H1 (cell line): ENCODE data around the gene LARP1. TPM values are rescaled to one million over a fixed set of nuclear protein-coding genes. Genes with fewer than 3 reads are reported as not detected.
"Not testable (repeated sequence)": the region's sequence is repeated elsewhere in the genome, so short reads cannot be mapped to it uniquely, and the experiment has no call there.

Source experiments
- CTCF ChIA-PET: fragments of 300-600 bp; sonication (Branson Sonifier 250); formaldehyde crosslinking; loops from one replicate; lab custom pipeline; 2021; ENCODE audit not compliant: partially characterized antibody; lab: Charles Lee
- POLR2A ChIA-PET: fragments of 300-600 bp; sonication (Branson Sonifier 250); formaldehyde crosslinking; loops from one replicate; lab custom pipeline; 2021; ENCODE audit warnings: inconsistent platforms; ENCODE audit not compliant: partially characterized antibody; lab: Charles Lee
- DNase-seq, 2 experiments: peaks; one replicate each; pipeline versions ENCODE4 v3.0.0 to v3.0.0-alpha.2; 2010 to 2022; ENCODE audit warnings: low spot score in 2 of 2, low read depth in 1 of 2, mixed read lengths in 1 of 2
- FAIRE-seq: peaks from 2 replicates; lab custom pipeline; 2011; peaks lifted over from hg19 to GRCh38; lab: Jason Lieb, UNC
- H2AFZ ChIP-seq: 2 replicates; pipeline ENCODE4 v1.8.1; 2012; ENCODE audit warnings: low read length, inconsistent platforms
- H2AK5ac ChIP-seq: 2 replicates; pipeline ENCODE4 v1.6.1; 2013; ENCODE audit warnings: low read depth, low read length
- H2BK120ac ChIP-seq: replicated peaks from 2 replicates; pipeline ENCODE3; 2013; ENCODE audit warnings: low read depth, low read length, inconsistent platforms
- H2BK12ac ChIP-seq: 2 replicates; pipeline ENCODE4 v1.6.1; 2013; ENCODE audit warnings: low read depth, low read length
- H2BK15ac ChIP-seq: 2 replicates; pipeline ENCODE4 v1.6.1; 2013; ENCODE audit warnings: low read length
- H2BK20ac ChIP-seq: 2 replicates; pipeline ENCODE4 v1.6.1; 2013; ENCODE audit warnings: low read length
- H2BK5ac ChIP-seq: 2 replicates; pipeline ENCODE4 v1.6.1; 2013; ENCODE audit warnings: low read depth, low read length
- H3K14ac ChIP-seq: 2 replicates; pipeline ENCODE4 v1.6.1; 2013; ENCODE audit warnings: inconsistent platforms; ENCODE audit not compliant: insufficient read length
- H3K18ac ChIP-seq: 2 replicates; pipeline ENCODE4 v1.6.1; 2013; ENCODE audit warnings: low read length; ENCODE audit errors: extremely low read depth
- H3K23ac ChIP-seq: 2 replicates; pipeline ENCODE4 v1.6.1; 2013; ENCODE audit warnings: inconsistent platforms; ENCODE audit not compliant: insufficient read length
- H3K23me2 ChIP-seq: 2 replicates; pipeline ENCODE4 v1.6.1; 2013; ENCODE audit warnings: low read depth, low read length
- H3K27ac ChIP-seq: 2 replicates; pipeline ENCODE4 v1.6.1; 2011; ENCODE audit warnings: low read depth, low read length, inconsistent platforms
- H3K27me3 ChIP-seq, 4 experiments: replicated peaks in 1 of 4; 1 replicate in 1 of 4; 2 replicates in 3 of 4; pipeline versions ENCODE4 v1.6.1 to v1.8.1; 2011 to 2013; ENCODE audit warnings: low read length in 3 of 4, mild to moderate bottlenecking in 3 of 4, inconsistent platforms in 2 of 4, mixed read lengths in 2 of 4, moderate library complexity in 1 of 4; ENCODE audit not compliant: control insufficient read depth in 3 of 4, insufficient read depth in 3 of 4; ENCODE audit errors: extremely low read depth in 1 of 4
- H3K36me3 ChIP-seq, 4 experiments: 2 replicates each; pipeline versions ENCODE4 v1.6.1 to v1.8.1; 2011 to 2013; ENCODE audit warnings: mild to moderate bottlenecking in 4 of 4, low read length in 3 of 4, moderate library complexity in 2 of 4, control low read depth in 1 of 4, inconsistent platforms in 1 of 4; ENCODE audit not compliant: insufficient read depth in 4 of 4, control insufficient read depth in 2 of 4
- H3K4ac ChIP-seq: replicated peaks from 2 replicates; pipeline ENCODE3; 2013; ENCODE audit warnings: low read length, low read depth, mixed read lengths, inconsistent platforms; ENCODE audit not compliant: insufficient read length
- H3K4me1 ChIP-seq, 4 experiments: replicated peaks in 1 of 4; 1 replicate in 1 of 4; 2 replicates in 3 of 4; pipeline versions ENCODE4 v1.6.1 to v1.8.1; 2011 to 2013; ENCODE audit warnings: low read length in 3 of 4, inconsistent platforms in 2 of 4, mixed read lengths in 1 of 4; ENCODE audit not compliant: insufficient read depth in 4 of 4, control insufficient read depth in 3 of 4
- H3K4me2 ChIP-seq, 2 experiments: 2 replicates each; pipeline versions ENCODE4 v1.6.1 to v1.8.1; 2011 to 2013; ENCODE audit warnings: low read depth in 2 of 2, low read length in 2 of 2, control low read depth in 1 of 2, inconsistent platforms in 1 of 2, mild to moderate bottlenecking in 1 of 2; ENCODE audit not compliant: insufficient read depth in 1 of 2
- H3K4me3 ChIP-seq, 4 experiments: fragments of 200-600, 300-600 bp in 1 of 4; sonication (generic), shearing (Covaris generic), sonication (Bioruptor Twin) in 1 of 4; 2 replicates each; pipeline versions ENCODE4 v1.5.1 to v1.8.1; 2011 to 2016; ENCODE audit warnings: low read length in 4 of 4, low read depth in 3 of 4, control low read depth in 2 of 4, inconsistent platforms in 2 of 4, mild to moderate bottlenecking in 2 of 4, mixed read lengths in 1 of 4, moderate library complexity in 1 of 4; ENCODE audit not compliant: insufficient read depth in 2 of 4; ENCODE audit errors: extremely low read depth in 1 of 4
- H3K56ac ChIP-seq: replicated peaks from 2 replicates; pipeline ENCODE3; 2013; ENCODE audit warnings: low read depth, mild to moderate bottlenecking, mixed read lengths, low read length, inconsistent platforms; ENCODE audit not compliant: insufficient read length
- H3K79me1 ChIP-seq: 2 replicates; pipeline ENCODE4 v1.6.1; 2013; ENCODE audit warnings: low read depth, low read length, control low read depth
- H3K79me2 ChIP-seq, 2 experiments: 2 replicates each; pipeline versions ENCODE4 v1.6.1 to v1.8.1; 2012 to 2013; ENCODE audit warnings: low read length in 2 of 2, mild to moderate bottlenecking in 2 of 2, inconsistent platforms in 1 of 2; ENCODE audit not compliant: insufficient read depth in 2 of 2, control insufficient read depth in 1 of 2
- H3K9ac ChIP-seq, 4 experiments: replicated peaks in 1 of 4; 1 replicate in 1 of 4; 2 replicates in 3 of 4; pipeline versions ENCODE4 v1.6.1 to v1.8.1; 2011 to 2013; ENCODE audit warnings: low read depth in 3 of 4, low read length in 3 of 4, control low read depth in 2 of 4, mild to moderate bottlenecking in 2 of 4, moderate library complexity in 2 of 4, inconsistent platforms in 1 of 4; ENCODE audit errors: extremely low read depth in 1 of 4
- H3K9me3 ChIP-seq, 2 experiments: 2 replicates each; pipeline versions ENCODE4 v1.6.1 to v1.8.1; 2012 to 2013; ENCODE audit warnings: mild to moderate bottlenecking in 2 of 2, moderate library complexity in 2 of 2, control low read depth in 1 of 2, inconsistent platforms in 1 of 2, low read depth in 1 of 2, low read length in 1 of 2, mixed read lengths in 1 of 2; ENCODE audit not compliant: insufficient read depth in 2 of 2
- H4K20me1 ChIP-seq, 2 experiments: replicated peaks in 1 of 2; 2 replicates each; pipeline versions ENCODE3 to v1.8.1; 2011 to 2013; ENCODE audit warnings: inconsistent platforms in 2 of 2, low read length in 2 of 2, mild to moderate bottlenecking in 1 of 2; ENCODE audit not compliant: insufficient read depth in 2 of 2, control insufficient read depth in 1 of 2
- H4K5ac ChIP-seq: 2 replicates; pipeline ENCODE4 v1.6.1; 2013; ENCODE audit warnings: low read length, low read depth, mixed read lengths, inconsistent platforms; ENCODE audit not compliant: insufficient read length
- H4K8ac ChIP-seq: 2 replicates; pipeline ENCODE4 v1.8.0; 2013; ENCODE audit warnings: mild to moderate bottlenecking, moderate library complexity, low read length, inconsistent platforms; ENCODE audit not compliant: insufficient read depth; ENCODE audit errors: extremely low read depth
- H4K91ac ChIP-seq: replicated peaks from 2 replicates; pipeline ENCODE3; 2013; ENCODE audit warnings: low read length, mixed read lengths, inconsistent platforms; ENCODE audit not compliant: insufficient read length
- WGBS, 2 experiments: shearing (Covaris generic) in 1 of 2; methylation state at CpG; one replicate each; pipeline versions ENCODE4 v1.1.6 to v1.1.7; 2013 to 2015; ENCODE audit warnings: low lambda C conversion rate in 2 of 2, mixed read lengths in 2 of 2, inconsistent platforms in 1 of 2, low coverage in 1 of 2, missing lambda C conversion rate in 1 of 2; ENCODE audit not compliant: insufficient replicate concordance in 2 of 2, insufficient coverage in 1 of 2, insufficient read length in 1 of 2; ENCODE audit errors: extremely low coverage in 1 of 2, missing lambda C conversion rate in 1 of 2; 5-methylcytosine and 5-hydroxymethylcytosine counted together
- polyA plus RNA-seq, 7 experiments: library from polyadenylated mRNA; depleted of rRNA in 3 of 7; stranded (reverse) in 5 of 7; unstranded in 2 of 7; fragments of >200 nt in 5 of 7; fragments of 200-250 nt in 2 of 7; gene quantifications; 1 replicate in 5 of 7; 2 replicates in 1 of 7; 4 replicates in 1 of 7; pipeline versions ENCODE4 v1.2.1 to v1.2.3, GENCODE V29; 2011 to 2013; ENCODE audit warnings: missing spikeins in 2 of 7, mixed read lengths in 2 of 7
- total RNA-seq: library from RNA; stranded (reverse); fragmentation: NEBNext Ultra II Directional; extraction: Animal tissue kit (Norgen Biotek cat#: 25700); gene quantifications from 2 replicates; pipeline ENCODE4 v1.2.1, GENCODE V29; 2021

Gene LARP1
- total and polyA plus RNA-seq, 2 of the 8 experiments (the other 6 are each of a cell fraction or from before 2014, with no cell fraction given), result 106 to 422 TPM

GRCh38 chr5:154822896-154823295 is 67.7 kb downstream of the LARP1 start:
- H3K23ac ChIP-seq, DNase-seq, H4K91ac ChIP-seq, H3K79me1 ChIP-seq, H3K4me3 ChIP-seq, H2BK20ac ChIP-seq, FAIRE-seq, H2BK5ac ChIP-seq, H3K79me2 ChIP-seq, H3K9ac ChIP-seq, H3K9me3 ChIP-seq, H4K8ac ChIP-seq, H3K14ac ChIP-seq, H3K4ac ChIP-seq, H2AFZ ChIP-seq, H2BK12ac ChIP-seq, H4K20me1 ChIP-seq, H4K5ac ChIP-seq, H3K27ac ChIP-seq, H3K23me2 ChIP-seq, H2AK5ac ChIP-seq, H3K4me1 ChIP-seq, H3K18ac ChIP-seq, H2BK15ac ChIP-seq, H3K4me2 ChIP-seq, H3K27me3 ChIP-seq, H2BK120ac ChIP-seq, H3K56ac ChIP-seq: not testable (repeated sequence)
- peaks cover 0 to 35% (median 8%) of the 10 kb centered on the region in 4 experiments; a peak in 7 of 8 replicates for H3K36me3 ChIP-seq
- CTCF ChIA-PET, result interaction anchor here (1.2 kb wide), 1 partner anchor 34 kb away, joined by 3 read pairs; no protein-coding TSS in a partner anchor
- 89% methylated on average over 5 of the region's 5 CpGs; no CpG with 5 or more reads in 1 of the 2 experiments for WGBS, 2 experiments
- POLR2A ChIA-PET, result interaction anchor here (1.1 to 2.7 kb wide), 2 partner anchors 12 to 36 kb away, joined by 5 to 10 read pairs; partner anchors contain the start of gene CNOT8
